ENCODE data around the gene DHRSX.

GRCh38 chrX:2299871-2300270, 200.9 kb downstream of the DHRSX start:
- no peak for TF ChIP-seq GATA2 (IDR thresholded peaks at IDR 0.05; ENCODE audit: low read depth, low read length)
- TF ChIP-seq GATA3 (IDR thresholded peaks at IDR 0.05; ENCODE audit: low read depth, low read length): no peak

All from SH-SY5Y (cell line).